B cell (primary cell): ENCODE measurements around the gene MINAR1. TPM values are rescaled to one million over a fixed set of nuclear protein-coding genes. Genes with fewer than 3 reads are reported as not detected.

Experiments used
- ATAC-seq: fragments of 200-7000 bp; cut with Tn5 transposase; one replicate; pipeline ENCODE4 v1.10.0; 2021; ENCODE audit warnings: low read depth, mild to moderate bottlenecking, moderate number of reproducible peaks, moderate library complexity
- CTCF ChIA-PET: fragments of 350-600 bp; sonication (Branson Sonifier 250); formaldehyde crosslinking; loops from one replicate; lab custom pipeline; 2021; ENCODE audit warnings: antibody characterized with exemption, inconsistent platforms; lab: Charles Lee
- POLR2A ChIA-PET: fragments of 350-600 bp; sonication (Branson Sonifier 250); formaldehyde crosslinking; loops from one replicate; lab custom pipeline; 2021; ENCODE audit warnings: antibody characterized with exemption; lab: Charles Lee
- DNase-seq: peaks from one replicate; pipeline ENCODE4 v3.0.0; 2013
- H2AFZ ChIP-seq: 2 replicates; pipeline ENCODE4 v1.6.1; 2012; ENCODE audit warnings: mild to moderate bottlenecking, low read depth, low read length; ENCODE audit not compliant: insufficient read depth, poor library complexity, severe bottlenecking
- H3K27ac ChIP-seq, 2 donors: 1 replicate in 1 of 2; 2 replicates in 1 of 2; pipeline ENCODE4 v1.5.1; 2012 to 2013; ENCODE audit warnings: low read length in 2 of 2, mild to moderate bottlenecking in 2 of 2, moderate library complexity in 1 of 2
- H3K27me3 ChIP-seq, 4 experiments: fragments of 200-600 bp in 1 of 4; sonication (generic) in 1 of 4; replicated peaks in 1 of 4; 1 replicate in 2 of 4; 2 replicates in 2 of 4; pipeline versions ENCODE4 v1.6.1 to v1.7.0; 2013 to 2016; ENCODE audit warnings: low read length in 3 of 4, mild to moderate bottlenecking in 2 of 4, mixed read lengths in 1 of 4, moderate library complexity in 1 of 4; ENCODE audit not compliant: insufficient read depth in 4 of 4, control insufficient read depth in 3 of 4; ENCODE audit errors: control extremely low read depth in 1 of 4
- H3K36me3 ChIP-seq, 2 experiments: replicated peaks in 1 of 2; 1 replicate in 1 of 2; 2 replicates in 1 of 2; pipeline versions ENCODE4 v1.6.1 to v1.7.1; 2013; ENCODE audit warnings: low read length in 1 of 2; ENCODE audit not compliant: insufficient read depth in 2 of 2, control insufficient read depth in 1 of 2; ENCODE audit errors: control extremely low read depth in 1 of 2, extremely low read depth in 1 of 2
- H3K4me1 ChIP-seq, 2 donors: fragments of 200-600 bp in 1 of 2; sonication (generic) in 1 of 2; 1 replicate in 1 of 2; 2 replicates in 1 of 2; pipeline versions ENCODE4 v1.5.1 to v1.6.1; 2013 to 2017; ENCODE audit warnings: low read length in 2 of 2; ENCODE audit not compliant: control insufficient read depth in 2 of 2, insufficient read depth in 2 of 2
- H3K4me2 ChIP-seq: replicated peaks from 2 replicates; pipeline ENCODE3; 2012; ENCODE audit warnings: mild to moderate bottlenecking, low read depth, low read length; ENCODE audit not compliant: poor library complexity, severe bottlenecking
- H3K4me3 ChIP-seq, 5 experiments: fragments of 200-600 bp in 1 of 5; sonication (generic) in 1 of 5; 1 replicate in 3 of 5; 2 replicates in 2 of 5; pipeline versions ENCODE4 v1.5.1 to v1.7.0; 2011 to 2016; ENCODE audit warnings: low read length in 4 of 5, mild to moderate bottlenecking in 4 of 5, low read depth in 2 of 5, control low read depth in 1 of 5, moderate library complexity in 1 of 5; ENCODE audit not compliant: insufficient read depth in 1 of 5; ENCODE audit errors: control extremely low read depth in 1 of 5, extremely low read depth in 1 of 5
- H3K79me2 ChIP-seq: fragments of 200-600 bp; sonication (generic); one replicate; pipeline ENCODE4 v1.6.0; 2016; ENCODE audit warnings: low read length; ENCODE audit not compliant: control insufficient read depth, insufficient read depth
- H3K9ac ChIP-seq: fragments of 200-600 bp; sonication (generic); 2 replicates; pipeline ENCODE4 v1.6.1; 2017; ENCODE audit warnings: mild to moderate bottlenecking, low read length, moderate library complexity
- H3K9me3 ChIP-seq, 3 donors: one replicate each; pipeline versions ENCODE4 v1.6.1 to v1.7.1; 2013; ENCODE audit warnings: low read length in 2 of 3; ENCODE audit not compliant: control insufficient read depth in 2 of 3, insufficient read depth in 1 of 3; ENCODE audit errors: control extremely low read depth in 1 of 3
- H4K20me1 ChIP-seq: 2 replicates; pipeline ENCODE4 v1.6.0; 2012; ENCODE audit warnings: mild to moderate bottlenecking, low read length; ENCODE audit not compliant: insufficient read depth, control insufficient read depth, poor library complexity, severe bottlenecking
- H3K27ac Mint-ChIP-seq: one replicate; pipeline ENCODE4 v1.8.0; 2021; ENCODE audit warnings: mixed read lengths
- H3K27me3 Mint-ChIP-seq: one replicate; pipeline ENCODE4 v1.8.0; 2021; ENCODE audit warnings: mixed read lengths
- H3K4me1 Mint-ChIP-seq: one replicate; pipeline ENCODE4 v1.8.0; 2021; ENCODE audit warnings: mixed read lengths
- H3K4me3 Mint-ChIP-seq: one replicate; pipeline ENCODE4 v1.8.0; 2021; ENCODE audit warnings: mixed read lengths
- H3K9me3 Mint-ChIP-seq: one replicate; pipeline ENCODE4 v1.8.0; 2022; ENCODE audit warnings: mixed read lengths; ENCODE audit not compliant: insufficient read depth
- CTCF ChIP-seq: fragments of 200-600 bp; IDR thresholded peaks from one replicate; pipeline ENCODE4 v1.8.0; 2022; ENCODE audit warnings: antibody characterized with exemption, mild to moderate bottlenecking
- EZH2 ChIP-seq: IDR thresholded peaks from 2 replicates; pipeline ENCODE4 v1.6.1; 2012; ENCODE audit warnings: borderline replicate concordance, low read depth, mild to moderate bottlenecking, moderate library complexity, low read length; ENCODE audit not compliant: insufficient read depth, poor library complexity, severe bottlenecking
- WGBS: methylation state at CpG from one replicate; pipeline ENCODE4 v1.1.5; 2013; ENCODE audit warnings: missing lambda C conversion rate; ENCODE audit not compliant: insufficient coverage; 5-methylcytosine and 5-hydroxymethylcytosine counted together
- intact Hi-C: fragments of 100-400 bp; cut with micrococcal nuclease; formaldehyde crosslinking; loops from one replicate; pipeline ENCODE4 v1.10.0; 2022
- polyA plus RNA-seq: library from polyadenylated mRNA; depleted of rRNA; stranded (reverse); fragments of >200 nt; gene quantifications from 2 replicates; pipeline ENCODE4 v1.2.3, GENCODE V29; 2012
- total RNA-seq, 2 donors: library from RNA; stranded (reverse); fragments of 120-200 nt in 1 of 2; gene quantifications; 1 replicate in 1 of 2; 2 replicates in 1 of 2; pipeline versions ENCODE4 v1.2.3 to v1.2.4, GENCODE V29; 2013 to 2022

MINAR1 gene
- total and polyA plus RNA-seq, 2 donors (not counting 1 experiment from before 2014, with no cell fraction given) = 0.16 to 0.27 TPM

GRCh38 chr15:79442911-79443310 is 10.8 kb downstream of the MINAR1 start:
- no peak overlapping the region for H3K4me3 Mint-ChIP-seq
- no peaks in the 10 kb centered on the region for H3K27me3 ChIP-seq
- H3K9ac ChIP-seq = no peak overlapping the region
- no peak overlapping the region for H3K4me2 ChIP-seq
- peaks cover 0 to 12% (median 4%) of the 10 kb centered on the region in 3 donors for H3K9me3 ChIP-seq
- H3K27ac Mint-ChIP-seq = no peak overlapping the region
- no peaks in the 10 kb centered on the region for H3K36me3 ChIP-seq
- no peaks in the 10 kb centered on the region for H4K20me1 ChIP-seq
- intact Hi-C loops = no loop called here
- WGBS = 83% methylated on average over 4 of the region's 4 CpGs
- no peak overlapping the region for H2AFZ ChIP-seq
- H3K9me3 Mint-ChIP-seq = no peaks in the 10 kb centered on the region
- no peak overlapping the region for H3K27ac ChIP-seq
- no peaks in the 10 kb centered on the region for H3K4me1 Mint-ChIP-seq
- ChIA-PET POLR2A (no interaction called here), CTCF (no interaction called here)
- H3K27me3 Mint-ChIP-seq = peaks cover under 1% of the 10 kb centered on the region
- no peak for ATAC-seq
- H3K4me3 ChIP-seq = no peak overlapping the region
- no peak for DNase-seq
- TF ChIP-seq EZH2 (no peak), CTCF (no peak)
- no peaks in the 10 kb centered on the region for H3K4me1 ChIP-seq
- no peaks in the 10 kb centered on the region for H3K79me2 ChIP-seq

- no peak overlapping the region for H3K4me3 Mint-ChIP-seq
- H3K4me1 Mint-ChIP-seq = no peaks in the 10 kb centered on the region
- no peak overlapping the region for H3K27ac Mint-ChIP-seq
Measured at GRCh38 chr15:79447060-79447459, 14.9 kb downstream of the MINAR1 start.

More at GRCh38 chr15:79447060-79447459, 14.9 kb downstream of the MINAR1 start:
- CTCF ChIA-PET = interaction anchor here (0.8 kb wide), 1 partner anchor 12 kb away, joined by 3 read pairs; no protein-coding TSS in a partner anchor
- H3K4me2 ChIP-seq = no peak overlapping the region
- H3K9ac ChIP-seq = no peak overlapping the region
- POLR2A ChIA-PET = no interaction called here
- TF ChIP-seq CTCF (no peak), EZH2 (no peak)
- no peaks in the 10 kb centered on the region for H3K36me3 ChIP-seq
- no peak overlapping the region for H3K27ac ChIP-seq
- H3K9me3 ChIP-seq = peaks cover 0 to 12% (median 4%) of the 10 kb centered on the region in 3 donors
- H4K20me1 ChIP-seq = no peaks in the 10 kb centered on the region
- no peaks in the 10 kb centered on the region for H3K79me2 ChIP-seq
- intact Hi-C loops = no loop called here
- no peaks in the 10 kb centered on the region for H3K4me1 ChIP-seq
- H2AFZ ChIP-seq = no peak overlapping the region
- no CpG with 5 or more reads among the region's 1 CpG for WGBS
- ATAC-seq = no peak
- H3K4me3 ChIP-seq = no peak overlapping the region
- peaks cover 10% of the 10 kb centered on the region for H3K27me3 Mint-ChIP-seq
- H3K27me3 ChIP-seq = peaks cover 0 to 11% (median 3%) of the 10 kb centered on the region in 4 experiments
- DNase-seq = no peak
- no peaks in the 10 kb centered on the region for H3K9me3 Mint-ChIP-seq
